CD14-positive monocyte (primary cell): ENCODE measurements around the gene DYDC2. TPM values are rescaled to one million over a fixed set of nuclear protein-coding genes. Genes with fewer than 3 reads are reported as not detected.

Experiments used
- DNase-seq, 3 donors: peaks; one replicate each; pipeline ENCODE4 v3.0.0-alpha.2; 2011 to 2022
- H2AFZ ChIP-seq: 2 replicates; pipeline ENCODE4 v1.6.0; 2012; ENCODE audit warnings: mild to moderate bottlenecking, low read depth, low read length, inconsistent platforms; ENCODE audit not compliant: insufficient read depth, poor library complexity, severe bottlenecking
- H3K27ac ChIP-seq, 2 donors: 1 replicate in 1 of 2; 2 replicates in 1 of 2; pipeline ENCODE4 v1.5.1; 2012 to 2013; ENCODE audit warnings: low read length in 2 of 2, control low read depth in 1 of 2, inconsistent platforms in 1 of 2, low read depth in 1 of 2, mild to moderate bottlenecking in 1 of 2
- H3K27me3 ChIP-seq, 2 donors: one replicate each; pipeline versions ENCODE4 v1.6.0 to v1.6.1; 2011 to 2013; ENCODE audit warnings: low read length in 2 of 2; ENCODE audit not compliant: control insufficient read depth in 2 of 2, insufficient read depth in 2 of 2
- H3K36me3 ChIP-seq, 2 donors: replicated peaks in 1 of 2; 1 replicate in 1 of 2; 2 replicates in 1 of 2; pipeline versions ENCODE4 v1.5.1 to v1.6.1; 2012 to 2013; ENCODE audit warnings: low read length in 2 of 2, control low read depth in 1 of 2, inconsistent platforms in 1 of 2, mild to moderate bottlenecking in 1 of 2; ENCODE audit not compliant: insufficient read depth in 2 of 2, control insufficient read depth in 1 of 2
- H3K4me1 ChIP-seq, 2 donors: 1 replicate in 1 of 2; 2 replicates in 1 of 2; pipeline versions ENCODE4 v1.5.1 to v1.6.1; 2012 to 2013; ENCODE audit warnings: low read length in 2 of 2, control low read depth in 1 of 2, inconsistent platforms in 1 of 2, mild to moderate bottlenecking in 1 of 2, moderate library complexity in 1 of 2; ENCODE audit not compliant: insufficient read depth in 2 of 2, control insufficient read depth in 1 of 2
- H3K4me2 ChIP-seq: replicated peaks from 2 replicates; pipeline ENCODE3; 2012; ENCODE audit warnings: low read length, moderate library complexity, mild to moderate bottlenecking; ENCODE audit not compliant: poor library complexity, severe bottlenecking; ENCODE audit errors: extremely low read depth
- H3K4me3 ChIP-seq, 3 experiments: fragments of 200-600 bp in 1 of 3; sonication (generic) in 1 of 3; replicated peaks in 1 of 3; 1 replicate in 2 of 3; 2 replicates in 1 of 3; pipeline ENCODE4 v1.5.1; 2011 to 2013; ENCODE audit warnings: low read length in 3 of 3, mild to moderate bottlenecking in 3 of 3, control low read depth in 2 of 3, low read depth in 2 of 3, inconsistent platforms in 1 of 3, moderate library complexity in 1 of 3
- H3K79me2 ChIP-seq: 2 replicates; pipeline ENCODE4 v1.6.0; 2012; ENCODE audit warnings: mild to moderate bottlenecking, control low read depth, inconsistent platforms, low read length, moderate library complexity; ENCODE audit not compliant: insufficient read depth
- H3K9ac ChIP-seq: 2 replicates; pipeline ENCODE4 v1.6.0; 2017; ENCODE audit warnings: low read length, mild to moderate bottlenecking; ENCODE audit not compliant: insufficient read depth, poor library complexity, severe bottlenecking
- H3K9me3 ChIP-seq, 2 donors: replicated peaks in 1 of 2; 1 replicate in 1 of 2; 2 replicates in 1 of 2; pipeline versions ENCODE4 v1.5.1 to v1.6.1; 2012 to 2013; ENCODE audit warnings: low read length in 2 of 2, control low read depth in 1 of 2; ENCODE audit not compliant: control insufficient read depth in 1 of 2, insufficient read depth in 1 of 2
- H4K20me1 ChIP-seq: 2 replicates; pipeline ENCODE4 v1.6.0; 2012; ENCODE audit warnings: mild to moderate bottlenecking, low read length, control low read depth, moderate library complexity; ENCODE audit not compliant: insufficient read depth
- H3K27ac Mint-ChIP-seq, 7 donors: one replicate each; pipeline ENCODE4 v1.8.0; 2020; ENCODE audit warnings: mild to moderate bottlenecking in 7 of 7, mixed read lengths in 7 of 7, moderate library complexity in 6 of 7, inconsistent platforms in 2 of 7
- H3K27me3 Mint-ChIP-seq, 3 donors: one replicate each; pipeline ENCODE4 v1.8.0; 2021 to 2022; ENCODE audit warnings: low read depth in 3 of 3, mild to moderate bottlenecking in 3 of 3, mixed read lengths in 3 of 3, moderate library complexity in 3 of 3, inconsistent platforms in 1 of 3
- H3K36me3 Mint-ChIP-seq, 2 donors: one replicate each; pipeline ENCODE4 v1.8.0; 2020; ENCODE audit warnings: mixed read lengths in 2 of 2, inconsistent platforms in 1 of 2, mild to moderate bottlenecking in 1 of 2
- H3K4me1 Mint-ChIP-seq: one replicate; pipeline ENCODE4 v1.8.0; 2020; ENCODE audit warnings: mild to moderate bottlenecking, mixed read lengths
- H3K4me3 Mint-ChIP-seq, 2 donors: one replicate each; pipeline ENCODE4 v1.8.0; 2020; ENCODE audit warnings: mild to moderate bottlenecking in 2 of 2, mixed read lengths in 2 of 2, moderate library complexity in 1 of 2
- H3K9me3 Mint-ChIP-seq, 7 donors: one replicate each; pipeline ENCODE4 v1.8.0; 2020 to 2022; ENCODE audit warnings: mixed read lengths in 7 of 7, mild to moderate bottlenecking in 6 of 7, moderate library complexity in 6 of 7, inconsistent platforms in 2 of 7
- CTCF ChIP-seq: fragments of 200-600 bp; IDR thresholded peaks from one replicate; pipeline ENCODE4 v1.8.0; 2022; ENCODE audit warnings: antibody characterized with exemption, mild to moderate bottlenecking
- WGBS: methylation state at CpG from one replicate; pipeline ENCODE4 v1.1.5; 2013; ENCODE audit warnings: missing lambda C conversion rate; ENCODE audit not compliant: insufficient coverage; 5-methylcytosine and 5-hydroxymethylcytosine counted together
- intact Hi-C, 2 donors: fragments of 100-400 bp; cut with micrococcal nuclease; formaldehyde crosslinking; loops; one replicate each; pipeline versions ENCODE4 v1.15.0 to v1.15.1; 2023
- polyA plus RNA-seq, 3 donors: library from polyadenylated mRNA; depleted of rRNA in 1 of 3; unstranded in 2 of 3; stranded (reverse) in 1 of 3; fragments of 300-500 nt in 2 of 3; fragments of >200 nt in 1 of 3; fragmentation: Illumina TruSeq in 2 of 3; gene quantifications; 1 replicate in 2 of 3; 2 replicates in 1 of 3; pipeline ENCODE4 v1.2.3, GENCODE V29; 2012 to 2021

DYDC2 gene
- polyA plus RNA-seq, 3 donors: not detected

DNA sequence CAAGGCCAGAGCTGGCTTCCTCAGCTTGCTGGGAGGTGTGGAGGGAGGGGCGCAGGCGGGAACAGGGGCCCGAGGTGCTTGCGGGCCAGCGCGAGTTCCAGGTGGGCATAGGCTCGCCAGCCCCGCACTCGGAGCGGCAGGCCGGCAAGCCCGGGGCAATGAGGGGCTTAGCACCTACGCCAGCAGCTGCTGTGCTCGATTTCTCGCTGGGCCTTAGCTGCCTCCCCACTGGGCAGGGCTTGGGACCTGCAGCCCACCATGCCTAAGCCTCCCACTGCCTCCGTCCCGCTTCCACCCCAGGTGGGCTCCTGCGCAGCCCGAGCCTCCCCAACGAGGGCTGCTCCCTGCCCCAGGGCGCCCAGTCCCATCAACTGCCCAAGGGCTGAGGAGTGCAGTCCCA, 41.2 kb upstream of the DYDC2 start:
- Histone ChIP-seq H3K9ac (no peak overlapping the region), H3K79me2 (no peaks in the 10 kb centered on the region), H3K36me3 (no peaks in the 10 kb centered on the region), H3K9me3 (no peaks in the 10 kb centered on the region), H3K4me3 (no peak overlapping the region), H4K20me1 (no peaks in the 10 kb centered on the region), H3K27me3 (no peaks in the 10 kb centered on the region), H3K4me2 (no peak overlapping the region), H3K27ac (no peak overlapping the region), H2AFZ (no peak overlapping the region), H3K4me1 (no peaks in the 10 kb centered on the region)
- peaks cover 0 to 3% (median 0%) of the 10 kb centered on the region in 7 donors for H3K9me3 Mint-ChIP-seq
- peaks cover 20% of the 10 kb centered on the region for H3K4me1 Mint-ChIP-seq
- no peak overlapping the region for H3K4me3 Mint-ChIP-seq
- peaks cover 2 to 7% (median 5%) of the 10 kb centered on the region in 3 donors for H3K27me3 Mint-ChIP-seq
- no peak for TF ChIP-seq CTCF
- no peaks in the 10 kb centered on the region for H3K36me3 Mint-ChIP-seq
- no peak for DNase-seq
- no peak overlapping the region for H3K27ac Mint-ChIP-seq
- WGBS: 96% methylated on average over 19 of the region's 21 CpGs
- intact Hi-C loops: no loop called here

GRCh38 chr10:80318742-80319141, 37.8 kb upstream of the DYDC2 start:
- Histone ChIP-seq H2AFZ (no peak overlapping the region), H3K79me2 (no peaks in the 10 kb centered on the region), H3K27ac (no peak overlapping the region), H3K9ac (no peak overlapping the region), H3K4me2 (no peak overlapping the region), H3K4me3 (no peak overlapping the region), H4K20me1 (no peaks in the 10 kb centered on the region), H3K36me3 (no peaks in the 10 kb centered on the region), H3K27me3 (no peaks in the 10 kb centered on the region), H3K9me3 (no peaks in the 10 kb centered on the region), H3K4me1 (no peaks in the 10 kb centered on the region)
- H3K36me3 Mint-ChIP-seq: no peaks in the 10 kb centered on the region
- peaks cover 0 to 5% (median 4%) of the 10 kb centered on the region in 3 donors for H3K27me3 Mint-ChIP-seq
- H3K9me3 Mint-ChIP-seq: peaks cover 0 to 2% (median 0%) of the 10 kb centered on the region in 7 donors
- intact Hi-C loops: no loop called here
- H3K4me3 Mint-ChIP-seq: no peak overlapping the region
- no peak for DNase-seq
- TF ChIP-seq CTCF: no peak
- no peak overlapping the region for H3K27ac Mint-ChIP-seq
- peaks cover 9% of the 10 kb centered on the region for H3K4me1 Mint-ChIP-seq
